ENCODE results near the gene WNT5A. TPM values are rescaled to one million over a fixed set of nuclear protein-coding genes. Genes with fewer than 3 reads are reported as not detected.
A peak's percentile ranks its signal among the peaks of the same experiment; 100 is the strongest.

Gene WNT5A
- total RNA-seq, 1 experiment from 2014 or later = 180 TPM

GRCh38 chr3:55452886-55453285 is 34.2 kb downstream of the WNT5A start:
- DNase-seq (ENCODE audit: low read depth) = no peak

GRCh38 chr3:55449527-55449926 is 37.6 kb downstream of the WNT5A start:
- DNase-seq (ENCODE audit: low read depth) = no peak

GRCh38 chr3:55446850-55447249 is 40.3 kb downstream of the WNT5A start:
- DNase-seq (ENCODE audit: low read depth) = no peak

GRCh38 chr3:55445551-55445950 is 41.6 kb downstream of the WNT5A start:
- DNase-seq (ENCODE audit: low read depth) = no peak

GRCh38 chr3:55443346-55443745 is 43.8 kb downstream of the WNT5A start:
- DNase-seq (ENCODE audit: low read depth) = no peak

- no peak for DNase-seq (ENCODE audit: low read depth)
These were observed 44.2 kb downstream of the WNT5A start for GRCh38 chr3:55442861-55443260.

GRCh38 chr3:55441499-55441898 is 45.6 kb downstream of the WNT5A start:
- no peak for DNase-seq (ENCODE audit: low read depth)

- DNase-seq (ENCODE audit: low read depth) = peak; percentile 61
These were observed 46.9 kb downstream of the WNT5A start for GRCh38 chr3:55440104-55440708.

GRCh38 chr3:55439657-55440056 is 47.4 kb downstream of the WNT5A start:
- no peak for DNase-seq (ENCODE audit: low read depth)

- no peak for DNase-seq (ENCODE audit: low read depth)
These were observed 50.5 kb downstream of the WNT5A start for GRCh38 chr3:55436644-55437043.

- DNase-seq (ENCODE audit: low read depth) = no peak
These were observed 51.6 kb downstream of the WNT5A start for GRCh38 chr3:55435491-55435890.

GRCh38 chr3:55434789-55435188 is 52.3 kb downstream of the WNT5A start:
- DNase-seq (ENCODE audit: low read depth) = peak; percentile 52

GRCh38 chr3:55431041-55431440 is 56.1 kb downstream of the WNT5A start:
- no peak for DNase-seq (ENCODE audit: low read depth)

- DNase-seq (ENCODE audit: low read depth) = no peak
These were observed 59.4 kb downstream of the WNT5A start for GRCh38 chr3:55427739-55428138.

GRCh38 chr3:55426486-55426885 is 60.6 kb downstream of the WNT5A start:
- DNase-seq (ENCODE audit: low read depth) = no peak

- no peak for DNase-seq (ENCODE audit: low read depth)
These were observed 63.3 kb downstream of the WNT5A start for GRCh38 chr3:55423782-55424181.

- DNase-seq (ENCODE audit: low read depth) = no peak
These were observed 69.9 kb downstream of the WNT5A start for GRCh38 chr3:55417211-55417610.

GRCh38 chr3:55416331-55416821 is 70.7 kb downstream of the WNT5A start:
- DNase-seq (ENCODE audit: low read depth) = peak; percentile 98

All from LHCN-M2 (cell line).